Ureter (tissue), 1 donor: Measurements from ENCODE around the gene MORC2. TPM values are rescaled to one million over a fixed set of nuclear protein-coding genes. Genes with fewer than 3 reads are reported as not detected.
A peak's percentile ranks its signal among the peaks of the same experiment; 100 is the strongest.

Source experiments
- DNase-seq: peaks from one replicate; pipeline ENCODE4 v3.0.0-alpha.2; 2020; ENCODE audit warnings: low spot score
- total RNA-seq: library from RNA; stranded (reverse); gene quantifications from one replicate; pipeline ENCODE4 v1.2.4, GENCODE V29; 2023
- donor health status: DM: yes; HTN: yes; CAD: no.

The MORC2 gene
- total RNA-seq, 1 donor from 2014 or later, result 31.2 TPM

DNA sequence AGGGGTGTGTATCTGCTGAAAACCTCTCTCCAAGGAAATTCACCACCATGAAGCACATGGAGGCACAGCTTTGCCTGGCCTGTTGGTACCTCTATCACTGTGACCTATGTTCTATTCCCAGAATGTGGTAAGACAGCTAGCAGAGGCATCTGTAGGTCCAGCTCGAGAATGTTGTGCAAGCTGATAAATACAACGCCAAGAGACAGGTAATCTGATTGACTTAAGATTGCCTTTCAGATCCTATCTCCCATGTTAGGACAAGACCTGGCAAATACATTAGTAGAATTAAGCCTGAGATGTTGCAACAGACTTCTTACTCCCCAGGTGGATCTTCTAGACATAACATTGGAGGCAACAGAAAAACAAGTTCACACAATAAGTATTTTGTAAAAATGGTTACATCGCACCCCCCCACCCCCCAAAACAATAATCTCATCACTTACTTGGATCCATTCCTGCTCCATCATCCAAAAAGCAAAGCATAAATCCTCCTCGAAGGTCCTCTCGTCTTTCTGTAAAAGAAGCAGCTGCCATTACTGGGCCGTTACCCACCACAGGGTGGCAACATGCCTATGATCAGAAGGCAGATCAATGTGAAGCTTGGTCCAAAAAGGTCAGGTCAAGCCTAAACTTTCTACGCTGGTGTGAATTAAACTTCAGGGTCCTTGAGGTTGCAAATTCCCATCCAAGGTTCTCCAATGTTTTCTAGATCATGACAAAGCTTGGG, 18.5 kb downstream of the MORC2 start:
- DNase-seq, result no peak

DNA sequence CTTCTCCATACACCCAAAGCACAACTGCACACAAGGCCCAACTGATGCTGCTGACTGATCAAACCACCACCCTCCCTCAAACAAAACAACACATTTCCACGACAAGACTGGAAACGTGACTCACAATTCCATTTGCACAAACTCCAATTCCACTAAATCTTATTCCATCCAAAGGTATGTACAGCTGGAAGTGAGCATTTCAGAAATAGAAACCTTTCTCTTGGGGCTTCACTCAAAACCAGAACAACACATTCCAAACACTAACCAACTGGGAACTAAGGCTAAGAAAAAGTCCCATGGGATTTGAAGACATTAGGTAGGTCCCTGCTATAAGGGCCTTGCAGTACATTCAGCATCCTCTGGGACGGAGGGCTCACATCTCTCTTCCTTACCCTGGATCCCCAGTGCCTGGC, 19.6 kb downstream of the MORC2 start:
- no peak for DNase-seq

DNA sequence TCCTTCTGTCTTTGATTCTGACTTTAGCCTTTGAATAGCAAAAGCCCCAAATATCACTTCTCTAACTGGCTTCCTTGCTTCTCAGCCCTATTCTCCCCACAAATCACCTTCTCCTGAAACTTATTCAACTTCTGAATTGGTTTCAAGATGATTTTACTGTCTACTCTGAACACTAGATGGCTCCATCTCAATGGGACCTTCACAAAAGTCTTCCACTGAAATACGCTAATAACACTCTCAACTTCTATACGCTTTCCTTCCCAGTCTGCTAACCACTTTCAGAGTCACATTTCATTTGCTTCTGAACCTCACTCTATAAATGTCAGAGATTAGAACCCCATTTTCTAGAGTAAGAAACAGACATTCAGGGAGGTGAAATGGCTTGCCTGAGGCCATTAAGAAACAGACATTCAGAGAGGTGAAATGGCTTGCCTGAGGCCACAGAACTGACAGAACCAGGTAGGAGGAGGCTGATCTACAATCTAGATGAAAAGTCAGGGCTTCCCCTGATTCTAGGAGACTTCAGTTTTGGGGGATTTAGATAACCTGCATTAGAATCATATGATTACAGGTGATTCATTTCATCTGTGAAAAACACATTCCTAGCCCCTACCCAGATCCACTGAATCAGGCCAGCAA, 20.6 kb downstream of the MORC2 start:
- DNase-seq, result no peak

DNA sequence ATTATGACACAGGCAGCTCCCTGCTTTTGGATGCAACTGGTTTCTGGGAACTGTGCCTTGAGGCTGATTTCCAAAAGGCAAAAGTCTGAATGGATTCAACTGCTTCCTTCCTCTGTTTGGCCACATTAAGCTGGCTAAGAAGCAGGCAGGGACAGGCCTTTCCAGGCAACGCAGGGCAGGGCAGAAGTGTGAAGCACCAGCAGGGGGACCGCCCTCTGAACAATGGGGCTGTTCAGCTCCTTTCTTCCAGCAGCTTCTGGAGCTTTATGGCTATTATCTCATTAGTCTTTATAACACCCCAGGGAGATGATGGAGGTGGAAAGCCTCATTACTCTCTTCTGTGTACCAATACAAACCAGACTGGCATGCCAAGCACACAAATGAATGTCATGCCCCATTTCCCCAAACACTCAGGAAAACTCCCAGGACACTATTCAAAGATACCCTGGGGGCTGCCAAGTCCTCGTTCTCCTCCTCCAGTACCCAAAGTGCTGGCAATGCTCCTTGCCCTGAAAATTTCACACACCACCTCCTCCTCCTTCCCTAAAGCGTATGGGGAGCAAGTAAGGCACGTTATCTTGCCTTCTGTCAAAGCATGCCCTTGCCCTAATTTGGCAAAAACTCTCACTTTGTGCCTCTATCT, 21.3 kb downstream of the MORC2 start:
- DNase-seq, result peak; percentile 64

DNA sequence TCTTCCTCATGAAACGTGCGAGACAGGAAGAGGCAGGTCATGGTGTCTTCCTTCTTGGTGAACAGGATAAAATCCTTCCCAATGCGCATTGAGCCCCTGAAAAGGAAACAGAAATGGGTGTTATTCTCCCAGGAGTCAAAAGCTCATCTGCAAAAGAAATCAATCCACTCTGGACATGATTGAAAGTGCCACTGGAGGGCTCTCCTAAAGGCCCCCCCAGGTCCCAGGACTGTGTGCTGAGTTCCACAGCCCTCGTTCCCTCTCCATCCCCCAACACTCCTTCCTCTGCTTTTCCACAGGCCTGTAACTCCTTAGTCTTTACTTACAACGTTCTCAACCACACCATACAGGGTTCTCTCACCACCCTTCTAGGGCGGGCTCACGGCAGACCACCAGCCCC, 22.2 kb downstream of the MORC2 start:
- DNase-seq, result no peak

DNA sequence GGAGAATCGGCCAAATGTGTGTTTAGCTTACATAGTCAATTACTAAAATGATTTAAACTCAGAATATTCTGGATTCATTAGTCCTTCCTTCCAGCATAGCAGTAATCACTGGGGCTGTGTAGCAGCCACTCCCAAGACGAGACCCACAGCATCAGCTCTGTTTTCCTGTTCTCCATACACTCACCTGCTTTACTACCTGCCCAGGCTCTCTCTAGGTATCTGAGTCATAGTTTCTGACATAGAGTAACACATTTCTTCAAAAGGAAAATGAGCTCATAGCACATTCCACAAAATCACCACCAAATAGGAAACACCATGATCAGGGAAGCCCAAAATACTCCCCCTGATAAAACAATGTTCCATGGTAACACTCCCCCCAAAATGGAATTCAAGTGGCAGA, 22.9 kb downstream of the MORC2 start:
- no peak for DNase-seq

DNA sequence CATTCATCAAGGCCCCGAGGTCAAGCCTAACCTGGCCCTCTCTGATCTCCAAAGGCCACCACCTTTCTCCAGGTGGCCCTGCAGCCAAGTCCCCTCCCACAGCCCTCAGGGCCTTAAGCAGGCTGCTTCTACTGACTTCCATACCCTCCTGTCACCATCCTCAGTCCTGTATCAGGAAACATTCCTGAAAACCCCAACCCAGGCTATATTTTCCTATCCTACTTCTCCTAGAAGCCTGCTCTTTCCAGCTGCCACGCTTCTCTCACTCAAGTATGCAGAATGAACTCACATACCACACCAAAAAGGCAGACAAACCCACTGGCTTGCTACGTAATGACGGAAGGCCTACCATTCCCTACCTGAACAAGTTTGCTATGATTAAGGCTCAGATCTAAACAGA, 23.6 kb downstream of the MORC2 start:
- DNase-seq, result no peak

DNA sequence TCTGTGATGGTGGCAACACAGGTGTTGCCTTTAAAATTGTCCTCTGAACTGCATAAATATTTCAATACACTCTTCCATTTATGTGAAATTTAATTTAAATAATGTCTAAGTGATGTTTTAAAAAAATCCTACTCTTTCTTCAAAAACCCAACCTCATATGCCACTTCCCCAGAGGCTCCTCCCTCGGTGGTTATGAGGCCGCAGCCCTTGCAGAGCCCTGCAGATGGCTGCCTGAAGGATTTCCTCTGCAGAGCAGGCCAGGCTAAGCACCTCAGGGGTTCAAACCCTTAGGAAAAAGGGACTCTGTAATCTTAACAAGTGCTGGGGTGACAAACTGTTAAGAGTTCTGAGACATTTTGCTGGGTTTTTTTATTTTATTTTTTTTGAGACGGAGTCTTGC, 25.2 kb downstream of the MORC2 start:
- DNase-seq, result no peak

DNA sequence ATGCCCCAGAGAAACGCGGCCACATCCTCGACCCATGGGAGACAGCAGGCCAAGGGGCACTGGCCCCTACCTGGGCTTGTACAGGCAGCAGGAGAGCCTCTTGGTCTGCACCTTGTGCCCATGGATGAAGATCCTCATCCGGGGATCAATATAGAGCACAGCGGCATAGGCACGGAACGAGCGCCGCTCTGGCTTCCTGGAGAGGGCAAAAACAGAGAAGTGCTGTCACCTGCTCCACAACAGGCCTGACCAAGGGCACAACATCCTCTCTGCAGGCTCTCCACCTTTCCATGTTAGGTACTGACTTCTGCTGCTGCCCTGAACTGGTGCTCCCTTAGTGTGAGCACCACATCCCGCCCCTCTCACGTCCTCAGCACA, 27.2 kb downstream of the MORC2 start:
- DNase-seq, result no peak

DNA sequence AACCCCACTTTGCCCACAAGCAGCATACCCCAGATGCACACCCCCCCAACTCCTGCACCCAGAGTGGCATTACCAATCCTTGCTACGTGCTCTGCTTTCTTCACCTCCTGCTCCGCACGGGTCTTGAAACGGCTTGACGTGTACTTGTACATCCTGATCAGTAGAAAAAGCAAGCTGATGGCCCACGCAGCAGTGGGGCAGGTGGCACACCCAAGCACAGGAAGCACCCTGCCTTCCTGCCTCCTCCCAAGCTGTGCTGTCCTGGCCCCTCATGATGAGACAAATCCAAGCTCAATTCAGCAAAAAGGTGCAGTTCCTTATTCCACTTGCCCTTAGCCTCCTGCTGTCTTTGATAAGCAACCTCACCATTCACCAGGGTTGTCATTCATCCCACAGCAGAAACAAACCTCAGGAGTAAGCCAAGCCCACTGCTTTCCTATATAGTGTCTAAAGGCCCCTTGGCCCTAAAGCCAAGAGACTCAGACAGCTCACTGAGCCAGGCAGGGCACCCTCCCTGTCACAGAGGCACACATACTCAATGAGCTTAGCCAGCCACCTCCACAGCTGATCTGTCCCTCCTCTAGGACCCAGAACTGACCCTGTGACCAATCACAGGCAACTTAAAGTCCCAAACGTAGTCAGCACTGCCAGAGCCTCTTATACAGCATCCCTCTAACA, 27.8 kb downstream of the MORC2 start:
- DNase-seq, result no peak

DNA sequence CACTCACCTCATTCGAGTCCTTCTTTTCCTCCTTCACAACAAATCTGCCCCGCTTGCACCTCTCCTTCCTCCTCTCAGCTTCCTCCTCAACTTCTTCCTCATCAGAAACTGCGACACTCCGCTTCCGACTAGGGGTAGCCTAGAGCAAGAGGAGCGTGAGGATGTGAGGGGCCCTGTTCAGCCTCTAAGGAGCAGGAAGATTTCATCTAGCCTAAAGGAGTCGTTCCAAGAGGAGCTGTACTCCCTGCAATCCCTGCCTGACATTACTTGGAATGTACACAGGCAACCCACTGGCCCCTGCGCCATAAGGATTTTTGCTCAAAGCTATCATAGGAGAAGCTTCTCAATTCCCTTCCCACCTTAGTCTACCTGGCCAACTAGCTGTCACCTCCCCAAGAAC, 34.5 kb downstream of the MORC2 start:
- no peak for DNase-seq

DNA sequence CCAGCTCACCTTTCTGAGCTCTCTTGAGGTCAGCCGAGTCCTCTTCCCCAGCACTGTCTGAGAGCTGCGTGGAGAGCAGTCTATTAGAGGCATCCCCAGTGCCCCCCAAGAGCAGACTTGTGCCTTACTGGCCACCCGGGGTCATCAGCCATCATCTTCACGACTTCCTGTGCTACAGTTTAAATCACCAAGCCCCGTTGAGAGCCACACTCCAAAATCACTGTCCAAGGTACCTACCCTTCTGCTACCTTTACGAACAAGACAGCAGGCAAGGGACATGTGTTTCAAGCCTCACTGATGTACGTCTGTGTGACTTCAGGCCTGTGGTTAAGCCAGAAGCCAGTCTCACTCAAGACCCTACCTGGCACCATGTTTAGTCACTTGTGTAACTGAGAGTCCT, 35.1 kb downstream of the MORC2 start:
- no peak for DNase-seq

DNA sequence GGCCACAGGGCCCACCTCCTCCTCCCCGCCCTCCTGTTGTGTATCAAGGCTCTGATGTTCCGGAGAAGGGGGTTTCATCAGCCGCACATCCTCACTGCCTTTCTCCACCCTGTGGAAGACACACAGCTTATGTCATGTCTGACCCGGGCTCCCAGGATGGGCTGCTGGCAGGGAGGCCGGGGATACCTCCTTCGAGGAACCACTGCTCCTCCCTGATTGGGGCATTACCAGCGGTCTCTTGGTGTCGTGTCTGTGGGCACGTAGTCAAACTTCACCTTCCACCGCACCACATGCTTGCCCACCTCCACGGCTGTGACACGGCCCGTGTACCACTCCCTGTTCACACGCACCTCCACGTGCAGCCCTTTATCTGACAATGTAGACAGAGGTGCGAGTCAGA, 35.9 kb downstream of the MORC2 start:
- DNase-seq, result no peak

DNA sequence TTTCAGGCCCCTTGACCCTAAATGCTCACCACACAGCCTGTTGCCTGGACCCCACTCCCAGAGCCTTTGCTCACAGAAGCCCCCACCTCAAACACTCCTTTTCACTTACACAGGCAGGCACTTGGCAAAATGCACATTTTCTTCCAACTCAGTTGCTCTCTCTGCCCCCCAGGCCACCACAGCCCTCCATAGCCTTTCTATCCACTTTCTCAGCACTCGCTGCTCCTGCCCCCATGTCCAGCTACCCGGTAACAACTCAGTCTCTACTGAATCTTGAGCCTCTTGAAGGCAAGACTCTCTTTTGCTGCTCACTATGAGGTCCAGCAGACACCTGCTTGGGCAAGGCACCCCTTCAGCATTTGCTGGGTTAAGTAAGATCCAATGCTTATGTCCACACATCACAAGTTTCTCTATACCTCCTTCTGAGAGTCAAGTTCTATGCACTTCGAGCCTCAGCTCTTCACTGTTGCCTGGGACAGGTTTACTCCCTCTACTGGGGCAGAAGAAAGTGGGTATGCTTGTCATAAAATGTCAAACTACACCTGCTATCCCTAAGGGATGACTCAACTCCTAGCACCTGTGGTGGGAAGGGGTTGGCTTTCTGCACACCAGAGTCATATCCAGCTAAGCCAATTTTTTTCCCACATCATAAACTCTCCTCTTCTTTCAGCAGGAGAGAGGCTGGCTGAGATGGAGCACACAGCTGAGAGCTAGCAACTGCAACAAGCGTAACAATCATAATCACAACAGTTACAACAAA, 36.9 kb downstream of the MORC2 start:
- no peak for DNase-seq

DNA sequence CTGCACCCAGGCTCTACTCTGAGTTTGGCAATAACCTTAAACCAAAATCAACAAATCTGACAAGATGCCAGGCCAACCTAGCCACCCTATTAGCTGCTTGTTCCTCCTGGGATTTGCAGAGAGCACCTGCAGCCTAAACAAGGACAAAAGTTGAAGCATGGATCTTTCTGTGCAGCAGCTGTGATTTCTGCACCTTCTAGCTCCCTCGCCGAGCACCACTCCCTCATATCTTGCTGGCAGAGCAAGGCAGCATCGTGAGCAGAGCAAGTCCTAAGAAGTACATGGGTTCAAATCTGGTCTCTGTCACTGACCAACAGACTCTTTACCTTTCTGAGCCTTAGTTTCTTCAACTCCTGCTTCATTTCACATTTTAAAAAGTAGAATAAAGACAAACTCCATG, 38.3 kb downstream of the MORC2 start:
- DNase-seq, result no peak

DNA sequence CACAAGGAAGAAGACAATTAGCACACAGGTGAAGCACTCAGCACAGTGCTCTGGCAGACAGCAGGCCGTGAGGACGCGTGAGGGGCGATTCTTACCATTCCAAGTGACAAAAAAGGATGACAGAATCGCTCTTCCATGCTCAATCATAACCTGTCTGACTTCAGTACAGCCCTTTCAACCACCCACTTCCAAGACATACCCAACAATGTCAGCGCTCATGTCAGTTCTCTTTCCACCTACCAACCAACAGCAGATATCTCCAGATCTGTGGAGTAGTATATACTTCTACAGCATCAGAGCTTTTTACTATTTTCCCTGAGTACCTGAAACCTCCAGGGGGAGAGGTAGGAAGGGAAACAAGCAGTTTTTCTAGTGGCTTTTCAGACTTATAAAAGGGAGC, 40.2 kb downstream of the MORC2 start:
- DNase-seq, result no peak

DNA sequence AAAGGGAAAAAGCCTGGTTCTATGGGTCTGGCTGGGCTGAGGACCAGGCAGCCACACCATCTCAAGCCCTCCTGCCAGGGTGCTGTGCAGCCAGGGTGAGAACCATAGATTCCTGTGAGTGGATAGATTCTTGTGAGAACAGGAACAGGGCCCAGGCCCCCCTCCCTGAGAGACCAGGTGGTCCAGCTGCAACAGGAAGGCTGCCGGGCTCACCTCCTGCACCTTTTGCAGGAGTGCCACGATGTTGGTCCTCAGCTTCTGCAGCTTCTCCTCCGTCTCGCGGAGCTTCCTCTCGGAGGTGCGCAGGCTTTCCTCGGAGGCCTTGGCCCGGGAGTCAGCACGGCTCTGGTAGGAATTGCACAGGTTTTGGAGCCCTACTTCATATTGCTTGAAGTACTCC, 40.8 kb downstream of the MORC2 start:
- no peak for DNase-seq

DNA sequence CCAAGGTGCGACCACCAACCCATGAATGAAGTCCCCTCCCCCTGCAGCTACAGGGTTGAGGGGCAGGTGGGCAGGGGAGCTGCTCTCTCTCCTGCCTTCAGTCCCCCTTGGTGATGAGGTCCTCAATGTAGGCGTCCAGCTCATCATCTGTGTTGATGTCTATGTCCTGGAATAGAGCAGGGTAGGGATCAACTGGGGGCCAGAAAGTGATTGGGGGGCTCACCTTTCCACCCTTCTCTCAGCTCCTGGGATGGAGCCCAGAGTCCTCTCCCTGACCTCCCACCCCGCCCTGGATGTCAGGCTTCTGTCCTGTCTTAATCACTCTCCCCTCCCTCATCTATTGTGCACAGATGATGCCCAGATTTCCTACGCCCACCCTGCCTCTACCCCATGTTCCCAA, 41.9 kb downstream of the MORC2 start:
- no peak for DNase-seq

DNA sequence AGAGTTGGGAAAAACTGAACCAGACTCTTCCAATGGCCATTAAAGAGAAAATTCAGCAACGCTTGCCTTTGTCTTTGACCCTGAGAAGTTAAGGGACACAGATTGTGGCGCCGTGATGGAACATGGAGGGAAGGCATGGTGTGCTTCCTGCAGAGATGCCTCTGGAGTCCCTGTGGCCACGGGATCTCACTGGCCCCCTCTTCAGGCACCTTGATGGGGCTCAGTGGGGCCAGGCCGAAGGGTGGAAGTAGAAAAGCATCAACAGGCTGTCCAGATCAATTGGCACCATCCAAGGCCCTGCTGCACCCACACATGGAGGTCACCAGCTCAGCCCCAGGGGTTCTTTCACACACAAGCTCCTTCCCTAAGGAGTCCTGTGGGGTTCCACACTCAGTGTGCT, 42.9 kb downstream of the MORC2 start:
- no peak for DNase-seq

DNA sequence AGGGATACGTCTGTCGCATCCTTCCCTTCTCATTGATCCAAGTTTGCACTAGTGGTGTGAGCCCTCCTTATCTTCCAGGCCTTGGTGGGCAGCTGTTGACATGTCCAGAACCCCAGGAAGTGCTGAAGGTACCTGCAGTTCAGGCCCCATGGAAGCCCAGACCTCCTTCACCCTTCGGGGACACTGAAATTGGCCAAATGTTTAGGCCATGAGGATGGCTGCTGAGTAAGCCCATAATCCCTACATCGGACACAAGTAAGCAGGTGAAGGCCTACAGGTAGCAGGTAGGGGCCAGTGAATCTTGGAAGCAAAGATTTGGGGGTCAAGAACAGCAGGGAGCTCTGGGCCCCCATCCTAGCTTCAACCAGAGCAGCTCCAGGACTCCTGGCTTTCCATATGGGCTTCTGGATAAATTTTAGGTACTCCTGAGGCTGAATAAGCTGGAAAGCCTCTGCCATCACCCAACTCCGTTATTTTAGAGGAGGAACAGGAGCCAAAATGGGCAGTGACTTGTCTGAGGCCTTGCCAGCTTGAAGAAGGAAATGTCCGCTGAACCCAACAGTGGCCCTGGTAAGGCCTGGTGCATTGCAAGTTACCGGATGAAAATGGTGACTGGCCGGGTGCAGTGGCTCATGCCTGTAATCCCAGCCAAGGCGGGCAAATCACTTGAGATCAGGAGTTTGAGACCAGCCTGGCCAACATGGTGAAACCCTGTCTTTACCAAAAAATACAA, 45.2 kb downstream of the MORC2 start:
- no peak for DNase-seq

DNA sequence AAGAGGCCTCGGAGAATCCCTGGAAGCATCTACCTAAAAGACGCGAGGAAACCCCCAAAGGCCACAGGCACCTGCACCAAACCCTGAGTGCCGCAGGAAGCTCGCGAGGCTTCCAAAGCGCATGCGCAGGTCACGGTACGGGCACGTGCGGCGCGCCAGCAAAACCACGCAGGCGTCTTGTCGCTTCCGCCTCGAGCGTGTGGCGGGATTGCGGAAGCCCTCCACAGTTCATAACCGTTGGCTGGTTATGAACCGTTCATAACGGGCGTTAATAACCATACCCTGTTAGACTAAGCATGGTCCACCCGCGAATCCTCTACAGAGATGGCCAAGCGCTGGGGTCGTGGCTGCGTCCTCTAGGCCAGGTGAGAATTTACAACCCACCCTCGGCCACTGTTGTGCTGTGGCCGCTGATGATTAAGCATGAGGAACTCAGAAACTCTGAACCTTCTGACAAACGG, 46.4 kb downstream of the MORC2 start:
- peak; percentile 77 for DNase-seq
